PC-3 (cell line): ENCODE results near the gene PVRIG.
"Not testable (repeated sequence)": the region's sequence is repeated elsewhere in the genome, so short reads cannot be mapped to it uniquely, and the experiment has no call there.

ENCODE experiments used
- CTCF ChIP-seq: fragments of 300-600 bp; sonication (generic); conservative IDR thresholded peaks from 2 replicates; pipeline ENCODE4 v1.5.1; 2017; ENCODE audit warnings: antibody characterized with exemption, low read depth, mild to moderate bottlenecking, low read length
- EZH2phosphoT487 ChIP-seq: fragments of 300-600 bp; sonication (generic); IDR thresholded peaks from 2 replicates; pipeline ENCODE4 v1.6.1; 2018; ENCODE audit warnings: mild to moderate bottlenecking, antibody characterized with exemption, low read length, borderline replicate concordance

GRCh38 chr7:100265851-100266250 is 46.1 kb downstream of the PVRIG start:
- TF ChIP-seq CTCF, EZH2phosphoT487: not testable (repeated sequence)
